Measurements from ENCODE around the gene STX1A. TPM values are rescaled to one million over a fixed set of nuclear protein-coding genes. Genes with fewer than 3 reads are reported as not detected.

Gene STX1A
- total and polyA plus RNA-seq, 2 of the 8 experiments (the other 6 are each of a cell fraction or from before 2014, with no cell fraction given): 13.5 to 17.5 TPM

DNA sequence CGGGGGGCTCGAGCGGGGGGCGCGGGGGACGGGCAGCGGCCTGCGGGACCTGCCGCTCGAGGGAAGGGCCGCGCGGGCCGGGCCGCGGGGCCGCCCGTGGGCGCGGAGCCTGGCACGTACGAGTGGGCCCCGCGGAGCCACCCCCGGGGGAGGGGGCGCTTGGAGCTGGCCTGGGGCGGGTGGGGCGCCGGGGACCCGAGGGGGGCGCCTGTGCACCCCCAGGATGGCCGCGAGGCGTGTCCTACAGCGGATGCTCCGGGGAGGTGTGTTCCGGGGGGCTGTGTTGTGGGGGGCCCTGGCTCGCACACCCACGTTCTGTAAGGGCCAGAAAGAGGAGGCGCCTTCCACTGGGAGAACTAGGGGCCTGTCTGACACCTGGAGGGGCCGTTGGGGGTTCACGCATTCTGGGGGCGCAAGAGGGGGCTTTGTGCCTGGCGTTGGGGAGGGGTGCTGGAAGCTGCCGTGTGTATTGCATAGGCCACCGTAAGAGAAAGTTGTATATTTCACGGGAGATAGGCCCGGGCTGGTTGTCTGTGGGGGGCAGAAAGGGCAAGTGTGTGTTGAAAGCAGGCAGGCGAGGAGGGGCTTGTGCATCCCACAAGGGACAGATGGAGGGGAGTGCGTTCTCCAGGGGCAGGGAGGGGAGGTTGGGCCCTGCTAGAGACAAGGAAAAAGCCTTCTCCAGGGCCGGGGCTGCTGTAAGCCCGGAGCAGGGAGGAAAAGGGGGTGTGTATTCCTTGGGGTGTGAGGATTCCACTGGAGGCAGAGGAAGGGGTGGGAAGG lies 51.2 kb downstream of the STX1A start (continued):
- TF ChIP-seq CHD7 (IDR thresholded peaks at IDR 0.05; ENCODE audit: insufficient replicate concordance, low read length): no peak

Data from H1 (cell line).